Measurements from ENCODE around the gene PDRG1.
"Not testable (repeated sequence)": the region's sequence is repeated elsewhere in the genome, so short reads cannot be mapped to it uniquely, and the experiment has no call there.

The PDRG1 gene

GRCh38 chr20:31951203-31951529 is 680 bp downstream of the PDRG1 start:
- Mint-ChIP-seq H3K27ac (peak overlapping the region; percentile 92), H3K4me1 (ENCODE audit: low read depth) (peaks cover 36% of the 10 kb centered on the region), H3K27me3 (peaks cover 19% of the 10 kb centered on the region), H3K36me3 (ENCODE audit: low read depth) (peaks cover 51% of the 10 kb centered on the region), H3K4me3 (peak overlapping the region; percentile 93), H3K9me3 (peaks cover 11% of the 10 kb centered on the region)
- intact Hi-C loops (cut with micrococcal nuclease) = no loop called here

GRCh38 chr20:31949877-31950646 is 1.8 kb downstream of the PDRG1 start:
- H3K4me3 Mint-ChIP-seq = no peak overlapping the region
- no peak overlapping the region for H3K27ac Mint-ChIP-seq
- peaks cover 9% of the 10 kb centered on the region for H3K27me3 Mint-ChIP-seq
- H3K36me3 Mint-ChIP-seq (ENCODE audit: low read depth) = peaks cover 62% of the 10 kb centered on the region
- peaks cover 11% of the 10 kb centered on the region for H3K9me3 Mint-ChIP-seq
- peaks cover 28% of the 10 kb centered on the region for H3K4me1 Mint-ChIP-seq (ENCODE audit: low read depth)
- intact Hi-C loops (cut with micrococcal nuclease) = no loop called here

- Mint-ChIP-seq H3K4me1 (ENCODE audit: low read depth) (peaks cover 28% of the 10 kb centered on the region), H3K27ac (no peak overlapping the region), H3K4me3 (no peak overlapping the region), H3K36me3 (ENCODE audit: low read depth) (peaks cover 82% of the 10 kb centered on the region), H3K9me3 (peaks cover 11% of the 10 kb centered on the region), H3K27me3 (peaks cover 2% of the 10 kb centered on the region)
- intact Hi-C loops (cut with micrococcal nuclease) = no loop called here
Measured at GRCh38 chr20:31948008-31948407, 3.8 kb downstream of the PDRG1 start.

GRCh38 chr20:31945785-31946184 is 6.1 kb downstream of the PDRG1 start:
- Mint-ChIP-seq H3K9me3 (peaks cover 11% of the 10 kb centered on the region), H3K27me3 (no peaks in the 10 kb centered on the region), H3K4me1 (ENCODE audit: low read depth) (peaks cover 20% of the 10 kb centered on the region), H3K36me3 (ENCODE audit: low read depth) (peaks cover 88% of the 10 kb centered on the region), H3K27ac (no peak overlapping the region), H3K4me3 (no peak overlapping the region)
- intact Hi-C loops (cut with micrococcal nuclease) = no loop called here

GRCh38 chr20:31945319-31945718 is 6.5 kb downstream of the PDRG1 start:
- Mint-ChIP-seq H3K9me3 (peaks cover 11% of the 10 kb centered on the region), H3K27ac (no peak overlapping the region), H3K4me1 (ENCODE audit: low read depth) (peaks cover 16% of the 10 kb centered on the region), H3K36me3 (ENCODE audit: low read depth) (peaks cover 88% of the 10 kb centered on the region), H3K4me3 (no peak overlapping the region), H3K27me3 (no peaks in the 10 kb centered on the region)
- intact Hi-C loops (cut with micrococcal nuclease) = no loop called here

- no peaks in the 10 kb centered on the region for H3K4me1 Mint-ChIP-seq (ENCODE audit: low read depth)
- H3K27me3 Mint-ChIP-seq = no peaks in the 10 kb centered on the region
- no peak overlapping the region for H3K27ac Mint-ChIP-seq
- peaks cover 67% of the 10 kb centered on the region for H3K36me3 Mint-ChIP-seq (ENCODE audit: low read depth)
- H3K9me3 Mint-ChIP-seq = peaks cover under 1% of the 10 kb centered on the region
- H3K4me3 Mint-ChIP-seq = no peak overlapping the region
- intact Hi-C loops (cut with micrococcal nuclease) = no loop called here
Measured at GRCh38 chr20:31943052-31943471, 8.8 kb downstream of the PDRG1 start.

- Mint-ChIP-seq H3K27me3 (no peaks in the 10 kb centered on the region), H3K4me3 (no peak overlapping the region), H3K9me3 (no peaks in the 10 kb centered on the region), H3K4me1 (ENCODE audit: low read depth) (no peaks in the 10 kb centered on the region), H3K36me3 (ENCODE audit: low read depth) (peaks cover 33% of the 10 kb centered on the region), H3K27ac (no peak overlapping the region)
- intact Hi-C loops (cut with micrococcal nuclease) = no loop called here
Measured at GRCh38 chr20:31939661-31940060, 12.2 kb downstream of the PDRG1 start.

- intact Hi-C loops (cut with micrococcal nuclease) = no loop called here
- H3K27me3 Mint-ChIP-seq = no peaks in the 10 kb centered on the region
- H3K36me3 Mint-ChIP-seq (ENCODE audit: low read depth) = peaks cover 14% of the 10 kb centered on the region
- H3K9me3 Mint-ChIP-seq = no peaks in the 10 kb centered on the region
- no peaks in the 10 kb centered on the region for H3K4me1 Mint-ChIP-seq (ENCODE audit: low read depth)
- H3K27ac Mint-ChIP-seq = no peak overlapping the region
- no peak overlapping the region for H3K4me3 Mint-ChIP-seq
Measured at GRCh38 chr20:31937820-31938219, 14.0 kb downstream of the PDRG1 start.

GRCh38 chr20:31936420-31936819 is 15.4 kb downstream of the PDRG1 start:
- peaks cover under 1% of the 10 kb centered on the region for H3K4me1 Mint-ChIP-seq (ENCODE audit: low read depth)
- peaks cover under 1% of the 10 kb centered on the region for H3K36me3 Mint-ChIP-seq (ENCODE audit: low read depth)
- H3K27me3 Mint-ChIP-seq = peaks cover 3% of the 10 kb centered on the region
- no peak overlapping the region for H3K27ac Mint-ChIP-seq
- intact Hi-C loops (cut with micrococcal nuclease) = no loop called here
- H3K4me3 Mint-ChIP-seq = no peak overlapping the region
- H3K9me3 Mint-ChIP-seq = no peaks in the 10 kb centered on the region

- H3K27ac Mint-ChIP-seq = no peak overlapping the region
- H3K27me3 Mint-ChIP-seq = peaks cover 3% of the 10 kb centered on the region
- H3K4me1 Mint-ChIP-seq (ENCODE audit: low read depth) = peaks cover 11% of the 10 kb centered on the region
- H3K9me3 Mint-ChIP-seq = no peaks in the 10 kb centered on the region
- intact Hi-C loops (cut with micrococcal nuclease) = no loop called here
- H3K4me3 Mint-ChIP-seq = no peak overlapping the region
- no peaks in the 10 kb centered on the region for H3K36me3 Mint-ChIP-seq (ENCODE audit: low read depth)
Measured at GRCh38 chr20:31934968-31935764, 16.7 kb downstream of the PDRG1 start.

GRCh38 chr20:31934491-31934890 is 17.4 kb downstream of the PDRG1 start:
- peaks cover 11% of the 10 kb centered on the region for H3K4me1 Mint-ChIP-seq (ENCODE audit: low read depth)
- H3K36me3 Mint-ChIP-seq (ENCODE audit: low read depth) = no peaks in the 10 kb centered on the region
- H3K9me3 Mint-ChIP-seq = no peaks in the 10 kb centered on the region
- intact Hi-C loops (cut with micrococcal nuclease) = no loop called here
- no peak overlapping the region for H3K4me3 Mint-ChIP-seq
- H3K27me3 Mint-ChIP-seq = peaks cover 4% of the 10 kb centered on the region
- H3K27ac Mint-ChIP-seq = no peak overlapping the region

- no peaks in the 10 kb centered on the region for H3K36me3 Mint-ChIP-seq (ENCODE audit: low read depth)
- intact Hi-C loops (cut with micrococcal nuclease) = no loop called here
- H3K27ac Mint-ChIP-seq = no peak overlapping the region
- peaks cover 11% of the 10 kb centered on the region for H3K4me1 Mint-ChIP-seq (ENCODE audit: low read depth)
- no peak overlapping the region for H3K4me3 Mint-ChIP-seq
- no peaks in the 10 kb centered on the region for H3K9me3 Mint-ChIP-seq
- peaks cover 4% of the 10 kb centered on the region for H3K27me3 Mint-ChIP-seq
Measured at GRCh38 chr20:31933698-31934097, 18.1 kb downstream of the PDRG1 start.

GRCh38 chr20:31930779-31931178 is 21.1 kb downstream of the PDRG1 start:
- no peak overlapping the region for H3K4me3 Mint-ChIP-seq
- H3K27me3 Mint-ChIP-seq = peaks cover 4% of the 10 kb centered on the region
- H3K27ac Mint-ChIP-seq = peak overlapping the region; percentile 46
- intact Hi-C loops (cut with micrococcal nuclease) = no loop called here
- H3K4me1 Mint-ChIP-seq (ENCODE audit: low read depth) = peaks cover 11% of the 10 kb centered on the region
- no peaks in the 10 kb centered on the region for H3K36me3 Mint-ChIP-seq (ENCODE audit: low read depth)
- no peaks in the 10 kb centered on the region for H3K9me3 Mint-ChIP-seq

- H3K27ac Mint-ChIP-seq; H3K36me3 Mint-ChIP-seq (ENCODE audit: low read depth); H3K4me3 Mint-ChIP-seq; intact Hi-C loops (cut with micrococcal nuclease); H3K27me3 Mint-ChIP-seq; H3K9me3 Mint-ChIP-seq: not testable (repeated sequence)
- peaks cover 11% of the 10 kb centered on the region for H3K4me1 Mint-ChIP-seq (ENCODE audit: low read depth)
Measured at GRCh38 chr20:31929631-31930030, 22.2 kb downstream of the PDRG1 start.
